Epithelial cell of prostate (primary cell): ENCODE measurements around the gene PDE6A.
"Not testable (repeated sequence)": the region's sequence is repeated elsewhere in the genome, so short reads cannot be mapped to it uniquely, and the experiment has no call there.

Source experiments
- DNase-seq: peaks from one replicate; pipeline ENCODE4 v3.0.0-alpha.2; 2011; ENCODE audit warnings: low read depth, low spot score
- H3K27ac ChIP-seq: fragments of 450-650 bp; 2 replicates; pipeline ENCODE4 v1.5.1; 2017; ENCODE audit warnings: mild to moderate bottlenecking

The PDE6A gene

DNA sequence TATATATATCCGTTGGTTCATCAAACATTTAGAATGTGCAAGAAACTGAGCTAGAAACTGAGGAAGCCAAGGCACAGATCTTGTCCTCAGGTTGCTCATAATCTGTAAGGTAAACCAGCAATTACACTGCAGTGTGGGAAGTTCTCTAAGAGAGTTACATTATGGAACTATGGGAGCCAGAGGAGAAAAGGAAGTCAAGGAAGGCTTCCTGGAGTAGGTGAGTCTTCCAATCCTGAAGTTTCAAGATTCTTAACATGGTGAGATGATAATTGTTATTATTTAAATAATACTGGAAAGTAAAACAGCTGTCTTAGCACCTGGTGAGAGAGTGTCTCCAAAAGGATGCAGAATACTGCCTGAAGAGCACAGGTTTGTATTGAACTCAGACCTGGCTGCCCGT, 44.2 kb downstream of the PDE6A start:
- H3K27ac ChIP-seq, result no peak overlapping the region
- DNase-seq, result no peak

DNA sequence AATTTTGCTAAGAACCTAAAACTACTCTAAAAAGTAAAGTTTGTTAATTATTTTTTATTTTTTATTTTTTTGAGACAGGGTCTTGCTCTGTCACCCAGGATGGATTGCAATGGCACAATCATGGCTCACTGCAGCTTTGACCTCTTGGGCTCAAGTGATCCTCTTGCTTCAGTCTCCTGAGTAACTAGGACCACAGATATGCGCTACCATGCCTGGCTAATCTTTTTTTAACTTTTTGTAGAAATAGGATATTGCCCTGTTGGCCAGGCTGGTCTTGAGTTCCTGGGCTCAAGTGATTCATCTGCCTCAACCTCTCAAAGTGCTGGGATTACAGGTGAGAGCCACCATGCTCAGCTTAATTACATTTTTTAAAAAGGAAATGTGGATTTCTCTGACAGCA, 45.8 kb downstream of the PDE6A start:
- no peak for DNase-seq
- H3K27ac ChIP-seq, result no peak overlapping the region

DNA sequence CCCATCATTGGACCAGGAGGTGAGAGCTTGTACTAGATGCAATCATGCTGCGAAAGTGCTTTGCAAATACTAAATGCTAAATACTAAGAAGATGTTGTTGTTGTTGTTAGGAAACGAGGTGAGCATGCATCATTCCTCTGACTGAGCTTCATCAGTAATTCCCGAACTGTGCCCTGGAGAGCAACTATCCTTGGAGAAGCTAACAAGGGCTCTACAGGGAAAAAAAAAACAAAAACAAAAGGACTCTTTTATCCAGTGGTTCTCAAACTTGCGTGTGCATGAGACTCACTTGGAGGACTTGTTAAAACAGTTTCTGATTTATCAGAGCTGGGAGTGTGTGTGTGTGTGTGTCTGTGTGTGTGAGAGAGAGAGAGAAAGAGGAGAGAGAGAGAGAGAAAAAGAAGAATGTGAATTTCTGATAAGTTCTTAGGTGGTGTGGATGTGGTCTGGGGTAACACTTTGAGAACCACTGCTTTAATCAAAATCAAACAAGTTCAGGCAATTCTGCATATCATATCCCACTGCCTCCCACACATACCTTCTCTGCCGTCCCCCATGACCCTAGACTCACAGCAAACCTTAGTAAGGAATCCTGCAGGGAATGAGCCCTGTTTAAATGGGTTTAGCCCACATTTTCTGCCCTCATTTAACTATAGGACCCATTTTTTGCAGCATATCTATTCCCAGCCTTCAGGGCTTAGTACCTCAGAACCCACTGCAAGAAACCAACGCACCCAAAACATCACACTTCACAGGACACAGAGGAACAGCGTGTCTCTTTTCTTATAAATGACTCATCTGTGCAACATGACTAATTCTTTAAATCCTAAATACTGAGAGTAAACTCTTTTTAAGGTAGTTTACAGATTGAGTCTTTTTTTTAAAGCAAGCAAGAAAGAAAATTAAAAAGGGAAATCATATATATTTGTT, 48.9 kb downstream of the PDE6A start:
- no peak overlapping the region for H3K27ac ChIP-seq
- no peak for DNase-seq

DNA sequence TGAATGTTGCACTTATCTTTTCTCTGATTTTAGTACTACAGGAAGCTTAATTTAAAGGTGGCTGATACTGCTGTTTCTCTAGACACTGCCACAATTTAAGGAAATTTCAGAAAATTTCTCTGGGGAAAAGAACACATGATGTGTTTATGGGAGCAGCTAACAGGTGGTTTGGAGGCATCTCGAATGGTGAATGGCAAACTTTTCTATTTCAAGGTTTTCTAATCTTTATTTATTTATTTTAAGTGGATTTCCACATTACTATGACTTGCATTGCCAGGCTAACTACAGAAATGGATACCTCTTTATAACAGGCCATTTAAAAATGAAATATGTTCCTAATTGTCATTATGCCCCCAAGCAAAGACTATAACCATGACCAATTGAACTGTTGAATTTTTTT, 50.4 kb downstream of the PDE6A start:
- H3K27ac ChIP-seq, result no peak overlapping the region
- no peak for DNase-seq

DNA sequence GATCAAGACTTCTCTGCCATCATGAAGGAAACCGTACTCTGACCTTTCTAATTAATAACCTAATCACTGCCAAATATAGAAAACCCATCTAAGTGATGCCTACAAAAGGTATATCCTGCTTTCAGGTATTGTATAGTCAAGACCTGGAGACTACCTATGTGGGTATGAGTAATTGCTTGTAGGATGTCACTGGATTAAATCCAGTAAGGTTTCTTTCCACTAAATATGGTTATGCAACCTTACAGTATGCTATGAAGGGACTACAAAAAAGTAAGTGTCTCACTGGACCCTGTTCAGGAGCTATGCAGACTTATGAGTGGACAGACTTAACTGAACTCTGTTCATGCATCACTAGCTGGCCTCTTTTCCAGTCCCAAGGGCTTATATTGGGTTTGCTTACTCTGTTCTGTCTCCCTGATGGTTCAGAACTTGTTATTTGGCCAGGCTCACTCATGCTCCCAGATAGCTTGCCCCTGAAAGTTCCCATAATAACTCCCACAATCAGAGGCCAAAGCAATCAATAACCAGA, 51.1 kb downstream of the PDE6A start:
- no peak for DNase-seq

DNA sequence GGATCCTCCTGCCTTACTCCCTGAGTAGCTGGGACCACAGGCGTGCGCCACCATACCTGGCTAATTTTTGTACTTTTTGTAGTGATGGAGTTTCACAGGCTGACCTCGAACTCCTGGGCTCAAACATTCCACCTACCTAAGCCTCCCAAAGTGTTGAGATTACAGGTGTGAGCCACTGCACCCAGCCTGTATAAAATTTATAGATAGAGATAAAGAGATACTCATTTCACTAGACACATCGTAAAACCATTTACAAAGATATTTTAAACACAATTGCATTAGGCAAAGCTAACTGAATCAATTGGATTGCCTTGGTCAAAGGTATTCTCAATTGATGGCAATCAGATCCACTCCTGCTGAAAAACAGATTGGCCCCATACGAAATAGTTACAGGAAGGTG, 52.0 kb downstream of the PDE6A start:
- H3K27ac ChIP-seq, result no peak overlapping the region
- DNase-seq, result no peak

More for the DNA sequence above, 51.1 kb downstream of the PDE6A start:
- H3K27ac ChIP-seq, result no peak overlapping the region

DNA sequence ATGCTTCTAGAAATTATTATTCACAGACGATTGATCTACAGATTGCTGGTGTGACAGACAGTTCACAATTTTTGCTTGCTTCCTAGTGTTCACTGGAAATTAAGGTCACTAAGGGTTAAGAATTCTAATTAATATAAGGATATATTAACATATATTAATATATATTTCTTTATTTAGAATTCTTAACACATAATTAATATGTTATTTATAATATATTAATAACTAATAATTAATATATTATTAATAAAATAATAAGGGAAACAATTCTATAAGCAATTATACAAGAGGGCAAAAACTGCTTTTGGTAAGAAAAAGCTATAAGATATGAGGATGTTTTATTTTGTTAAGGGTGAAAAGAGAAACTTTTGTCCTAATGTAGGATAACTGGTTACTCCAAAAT, 56.3 kb downstream of the PDE6A start:
- no peak overlapping the region for H3K27ac ChIP-seq
- no peak for DNase-seq

DNA sequence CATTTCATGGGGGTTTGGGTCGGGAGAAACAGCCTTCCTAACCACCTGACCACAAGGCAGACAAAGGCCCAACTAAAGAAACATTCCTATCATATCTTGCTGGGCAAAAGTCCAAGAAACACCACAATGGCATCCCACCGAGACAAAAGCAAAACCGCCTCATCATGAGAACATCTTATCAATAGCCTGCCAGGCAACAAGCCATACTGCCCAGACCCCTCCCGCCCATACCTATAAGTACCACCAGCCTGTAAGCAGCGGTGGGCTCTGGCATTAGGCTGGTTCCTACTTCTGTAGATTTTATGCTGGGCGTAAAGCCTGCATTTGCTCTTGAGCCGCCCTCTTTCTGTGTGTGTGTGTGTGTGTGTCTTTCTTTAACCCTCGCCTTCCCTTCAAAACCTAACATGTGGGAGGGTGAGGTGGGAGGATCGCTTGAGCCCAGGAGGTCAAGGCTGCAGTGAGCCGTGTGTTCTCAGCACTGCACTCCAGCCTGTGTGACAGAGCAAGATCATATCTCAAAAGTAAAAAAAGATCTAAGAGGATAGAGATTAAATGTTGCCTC, 56.9 kb downstream of the PDE6A start:
- no peak for DNase-seq
- no peak overlapping the region for H3K27ac ChIP-seq

DNA sequence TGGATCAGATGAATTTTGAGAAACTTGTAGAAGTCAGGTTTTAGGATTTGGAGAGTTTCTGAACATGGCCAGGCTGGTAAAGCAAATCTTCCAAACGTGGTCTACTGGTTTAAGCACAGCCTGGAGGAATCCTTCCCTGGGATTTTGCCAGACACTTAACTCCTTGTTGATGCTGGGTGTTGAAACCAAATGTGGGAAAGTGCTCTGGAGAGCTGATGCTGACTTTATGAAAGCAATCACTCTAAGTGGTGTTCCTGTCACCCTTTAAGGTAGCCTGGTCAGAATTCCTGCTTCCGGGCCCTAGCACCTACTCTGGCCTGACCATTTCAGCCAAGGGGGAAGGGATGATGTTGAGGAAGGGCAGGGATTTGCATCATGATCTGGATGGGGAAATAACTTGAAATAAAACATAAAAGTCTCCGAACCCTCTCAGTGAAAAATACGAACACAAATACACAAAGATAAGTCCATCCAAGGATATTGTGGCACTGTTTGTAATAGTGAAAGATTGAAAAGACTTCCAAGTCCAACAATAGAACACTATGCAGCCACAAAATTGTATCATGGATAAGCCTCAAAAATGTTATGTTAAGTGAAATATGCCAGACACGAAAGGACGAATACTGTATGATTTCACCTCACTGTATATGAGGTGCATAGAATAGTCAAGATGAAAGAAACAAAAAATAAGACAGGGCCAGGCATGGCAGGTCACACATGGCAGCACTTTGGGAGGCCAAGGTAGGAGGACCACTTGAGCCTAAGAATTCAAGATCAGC, 57.7 kb downstream of the PDE6A start:
- no peak for DNase-seq
- no peak overlapping the region for H3K27ac ChIP-seq

DNA sequence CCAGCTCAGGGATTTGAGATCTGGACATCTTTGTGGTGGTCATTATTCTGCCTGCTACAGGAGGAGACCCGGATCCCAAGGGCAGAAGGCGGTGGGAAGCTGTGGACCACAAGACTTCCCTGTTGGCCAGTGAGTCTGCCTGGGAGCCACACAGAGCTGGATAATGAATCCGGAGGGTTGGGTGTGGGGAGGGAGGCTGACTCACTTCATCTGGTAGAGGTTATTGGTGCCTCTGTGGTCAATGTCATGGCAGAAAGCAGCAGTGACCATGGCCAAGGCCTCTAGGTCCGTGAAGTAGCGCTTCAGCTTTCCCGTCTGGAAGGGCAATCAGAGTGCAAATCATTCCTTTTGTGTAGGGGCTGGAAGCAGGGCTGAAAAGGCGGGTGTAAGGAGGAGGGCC, 58.5 kb downstream of the PDE6A start:
- no peak for DNase-seq
- no peak overlapping the region for H3K27ac ChIP-seq

DNA sequence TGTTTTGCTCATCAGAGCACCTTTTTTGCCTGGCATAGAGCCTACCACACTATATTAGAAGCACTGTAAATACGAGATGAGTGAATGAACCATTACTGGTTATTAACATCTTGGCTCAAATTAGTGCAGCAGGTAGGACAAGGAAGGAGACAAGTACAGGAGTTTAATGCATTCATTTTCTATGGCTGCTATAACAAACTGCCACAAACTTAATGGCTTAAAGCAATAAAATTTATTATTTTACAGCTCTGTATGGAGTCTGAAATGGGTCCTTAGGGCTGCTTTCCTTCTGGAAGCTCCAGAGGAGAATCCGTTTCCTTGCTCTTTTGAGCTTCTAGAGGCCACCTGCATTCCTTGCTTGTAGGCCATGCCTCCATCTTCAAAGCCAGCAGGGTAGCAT, 59.1 kb downstream of the PDE6A start:
- no peak for DNase-seq
- H3K27ac ChIP-seq, result no peak overlapping the region

DNA sequence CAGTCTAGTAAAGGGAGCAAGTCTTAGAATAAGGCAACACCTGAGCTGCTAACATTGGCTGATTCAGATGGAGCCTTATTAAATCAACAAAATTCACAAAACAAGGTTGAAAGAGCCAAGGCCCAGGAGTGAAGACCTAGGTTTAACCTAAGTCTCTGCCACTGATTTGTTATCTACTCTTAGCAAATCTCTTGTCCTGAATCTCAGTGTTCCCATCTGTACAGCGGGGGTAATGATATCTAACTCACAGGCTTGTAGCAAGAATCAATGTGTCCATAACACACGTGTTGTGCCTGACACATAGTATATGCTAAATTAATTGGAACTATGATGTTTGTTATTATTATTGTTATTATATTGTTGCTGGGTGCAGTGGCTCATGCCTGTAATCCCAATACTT, 61.0 kb downstream of the PDE6A start:
- no peak for DNase-seq

DNA sequence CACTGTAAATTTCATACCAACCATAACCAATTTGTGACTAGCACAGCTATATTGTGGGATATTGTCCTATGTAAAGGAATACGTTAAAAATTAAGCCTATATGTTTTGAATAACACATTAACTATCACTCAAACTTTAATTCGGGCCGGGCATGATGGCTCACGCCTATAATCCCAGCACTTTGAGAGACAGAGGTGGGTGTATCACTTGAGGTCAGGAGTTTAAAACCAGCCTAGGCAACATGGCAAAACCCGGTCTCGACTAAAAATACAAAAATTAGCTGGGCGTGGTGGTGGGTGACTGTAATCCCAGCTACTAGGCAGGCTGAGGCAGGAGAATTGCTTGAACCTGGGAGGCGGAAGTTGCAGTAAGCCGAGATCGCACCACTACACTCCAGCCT, 62.0 kb downstream of the PDE6A start:
- not testable (repeated sequence) for DNase-seq

More for the DNA sequence above, 61.0 kb downstream of the PDE6A start:
- H3K27ac ChIP-seq, result no peak overlapping the region

DNA sequence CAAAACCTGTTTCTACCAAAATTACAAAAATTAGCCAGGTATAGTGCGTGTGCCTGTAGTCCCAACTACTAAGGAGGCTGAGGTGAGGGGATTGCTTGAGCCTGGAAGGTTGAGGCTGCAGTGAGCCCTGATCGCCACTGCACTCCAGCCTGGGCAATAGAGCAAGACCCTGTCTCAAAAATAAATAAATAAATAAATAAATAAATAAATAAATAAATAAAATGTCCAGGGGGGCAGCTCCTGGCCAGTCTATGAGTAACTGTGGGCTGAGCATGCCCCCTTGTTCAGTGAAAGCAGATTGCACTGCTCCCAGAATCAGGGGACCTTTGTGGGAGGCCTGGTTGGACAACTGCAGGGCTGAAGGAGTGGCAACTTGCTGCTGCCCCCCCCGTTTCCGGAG, 62.7 kb downstream of the PDE6A start:
- DNase-seq, result no peak
- H3K27ac ChIP-seq, result no peak overlapping the region

More for the DNA sequence above, 62.0 kb downstream of the PDE6A start:
- not testable (repeated sequence) for H3K27ac ChIP-seq

DNA sequence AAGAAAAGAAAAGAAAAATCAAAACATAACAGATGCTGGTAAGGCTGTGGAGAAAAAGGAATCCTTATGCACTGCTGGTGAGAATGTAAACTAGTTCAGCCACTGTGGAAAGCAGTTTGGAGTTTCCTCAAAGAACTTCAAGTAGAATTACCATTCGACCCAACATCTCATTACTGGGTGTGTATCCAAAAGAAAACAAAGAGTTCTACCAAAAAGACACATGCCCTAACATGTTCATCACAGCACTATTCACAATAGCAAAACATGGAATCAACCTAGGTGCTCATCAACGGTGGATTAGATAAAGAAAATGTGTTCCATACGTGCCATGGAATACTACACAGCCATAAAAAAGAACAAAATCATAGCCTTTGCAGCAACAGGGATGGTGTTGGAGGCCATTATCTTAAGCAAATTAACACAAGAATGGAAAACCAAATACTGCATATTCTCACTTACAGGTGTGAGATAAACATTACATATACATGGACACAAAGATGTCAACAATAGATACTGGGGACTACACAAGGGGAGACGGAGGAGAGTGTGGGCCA, 63.4 kb downstream of the PDE6A start:
- no peak for DNase-seq

DNA sequence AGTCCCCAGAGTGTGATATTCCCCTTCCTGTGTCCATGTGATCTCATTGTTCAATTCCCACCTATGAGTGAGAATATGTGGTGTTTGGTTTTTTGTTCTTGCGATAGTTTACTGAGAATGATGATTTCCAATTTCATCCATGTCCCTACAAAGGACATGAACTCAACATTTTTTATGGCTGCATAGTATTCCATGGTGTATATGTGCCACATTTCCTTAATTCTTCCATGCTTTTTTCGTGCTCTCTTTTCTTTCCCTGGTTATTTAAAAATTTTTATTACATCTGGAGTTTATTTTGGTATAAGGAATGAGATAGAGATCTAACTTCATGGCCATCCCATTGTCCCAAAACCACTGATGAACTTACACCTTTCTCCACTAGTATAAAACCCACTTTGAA, 65.0 kb downstream of the PDE6A start:
- not testable (repeated sequence) for DNase-seq, H3K27ac ChIP-seq

More for the DNA sequence above, 63.4 kb downstream of the PDE6A start:
- no peak overlapping the region for H3K27ac ChIP-seq

DNA sequence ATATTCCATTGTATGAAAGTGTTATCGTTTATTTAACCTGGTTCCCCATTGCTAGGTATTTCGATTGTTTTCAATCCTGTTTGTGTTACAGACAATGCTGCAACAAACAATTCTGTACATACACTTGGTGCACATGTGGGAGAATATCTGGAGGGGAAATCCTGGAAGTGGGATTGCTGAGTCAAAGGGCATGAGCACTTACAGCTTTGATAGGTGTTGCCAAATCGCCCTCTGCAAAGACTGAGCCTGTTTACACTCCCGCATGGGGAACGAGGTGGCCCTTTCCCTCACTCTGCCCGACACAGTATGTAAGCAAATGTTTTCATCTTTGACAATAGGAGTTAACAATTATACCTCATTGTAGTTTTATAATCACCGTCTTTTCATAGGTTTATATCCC, 66.2 kb downstream of the PDE6A start:
- no peak overlapping the region for H3K27ac ChIP-seq
- no peak for DNase-seq

DNA sequence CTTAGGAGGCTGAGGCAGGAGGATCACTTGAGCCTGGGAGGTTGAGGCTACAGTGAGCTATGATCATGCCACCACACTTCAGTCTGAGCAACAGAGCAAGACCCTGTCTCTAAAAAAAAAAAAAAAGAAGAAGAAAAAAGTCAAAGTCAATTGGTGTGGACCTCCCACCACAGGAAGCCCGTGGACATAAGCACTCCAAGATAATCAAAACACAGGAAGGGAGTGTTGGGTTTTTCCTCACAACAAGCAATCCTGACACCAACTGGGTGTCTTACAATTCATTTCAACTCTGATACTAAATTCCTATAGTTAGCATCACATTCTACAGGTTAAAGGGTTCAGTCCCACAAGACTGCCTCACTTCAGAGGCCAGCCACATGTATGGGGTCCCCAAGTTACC, 70.7 kb downstream of the PDE6A start:
- no peak overlapping the region for H3K27ac ChIP-seq
- DNase-seq, result no peak

DNA sequence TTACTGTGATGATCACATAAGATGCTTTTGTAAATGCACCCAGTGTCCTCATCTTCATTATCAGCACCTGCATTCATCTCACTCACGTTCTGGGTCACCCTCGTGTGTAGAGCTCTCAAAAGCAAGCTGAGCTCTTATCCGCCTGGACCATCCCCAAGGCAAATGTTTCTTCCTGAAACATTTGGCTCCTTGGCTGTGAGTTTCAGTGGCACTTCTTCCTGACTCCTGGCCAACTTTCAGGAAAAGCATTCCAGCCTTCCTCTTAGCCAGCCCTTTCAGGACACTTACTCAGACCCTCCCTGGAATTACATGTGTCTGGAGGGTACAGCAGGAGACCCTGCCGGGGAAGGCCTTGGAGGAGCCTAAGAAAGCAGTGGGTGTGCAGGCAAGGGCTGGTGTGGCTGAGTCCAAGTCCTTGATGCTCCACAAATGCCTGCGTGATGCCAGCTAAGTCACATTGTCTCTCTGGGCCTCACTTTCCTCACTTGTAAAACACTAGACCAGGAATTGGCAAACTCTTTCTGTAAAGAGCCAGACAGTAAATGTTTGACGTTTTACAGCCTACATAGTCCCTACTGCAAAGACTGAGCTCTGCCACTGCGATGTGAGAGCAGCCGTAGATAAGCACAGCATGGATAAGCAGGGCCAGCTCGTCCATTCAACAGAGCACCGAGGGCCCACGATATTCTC, 72.1 kb downstream of the PDE6A start:
- H3K27ac ChIP-seq, result no peak overlapping the region
- DNase-seq, result no peak

DNA sequence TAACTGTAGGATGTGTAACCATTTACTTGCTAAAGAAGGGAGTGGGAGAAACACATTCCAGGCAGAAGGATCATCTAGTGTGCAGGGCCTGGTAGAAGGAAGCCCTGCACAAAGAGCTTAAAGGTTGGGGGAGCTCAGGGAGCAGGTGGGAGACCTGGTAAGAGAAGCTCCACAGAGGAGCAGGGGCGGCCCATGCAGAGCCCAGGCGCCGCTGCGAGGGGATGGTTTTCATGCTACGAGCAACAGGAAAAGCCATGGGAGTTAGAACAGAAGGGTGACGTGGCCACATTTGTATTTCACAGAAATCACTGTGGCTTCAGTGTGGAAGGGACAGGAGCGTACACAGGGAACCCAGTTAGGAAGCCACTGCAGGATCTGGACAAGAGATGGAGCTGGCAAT, 73.1 kb downstream of the PDE6A start:
- no peak for DNase-seq
- H3K27ac ChIP-seq, result no peak overlapping the region
